ENCODE measurements around the gene DDX59.

DDX59 gene

DNA sequence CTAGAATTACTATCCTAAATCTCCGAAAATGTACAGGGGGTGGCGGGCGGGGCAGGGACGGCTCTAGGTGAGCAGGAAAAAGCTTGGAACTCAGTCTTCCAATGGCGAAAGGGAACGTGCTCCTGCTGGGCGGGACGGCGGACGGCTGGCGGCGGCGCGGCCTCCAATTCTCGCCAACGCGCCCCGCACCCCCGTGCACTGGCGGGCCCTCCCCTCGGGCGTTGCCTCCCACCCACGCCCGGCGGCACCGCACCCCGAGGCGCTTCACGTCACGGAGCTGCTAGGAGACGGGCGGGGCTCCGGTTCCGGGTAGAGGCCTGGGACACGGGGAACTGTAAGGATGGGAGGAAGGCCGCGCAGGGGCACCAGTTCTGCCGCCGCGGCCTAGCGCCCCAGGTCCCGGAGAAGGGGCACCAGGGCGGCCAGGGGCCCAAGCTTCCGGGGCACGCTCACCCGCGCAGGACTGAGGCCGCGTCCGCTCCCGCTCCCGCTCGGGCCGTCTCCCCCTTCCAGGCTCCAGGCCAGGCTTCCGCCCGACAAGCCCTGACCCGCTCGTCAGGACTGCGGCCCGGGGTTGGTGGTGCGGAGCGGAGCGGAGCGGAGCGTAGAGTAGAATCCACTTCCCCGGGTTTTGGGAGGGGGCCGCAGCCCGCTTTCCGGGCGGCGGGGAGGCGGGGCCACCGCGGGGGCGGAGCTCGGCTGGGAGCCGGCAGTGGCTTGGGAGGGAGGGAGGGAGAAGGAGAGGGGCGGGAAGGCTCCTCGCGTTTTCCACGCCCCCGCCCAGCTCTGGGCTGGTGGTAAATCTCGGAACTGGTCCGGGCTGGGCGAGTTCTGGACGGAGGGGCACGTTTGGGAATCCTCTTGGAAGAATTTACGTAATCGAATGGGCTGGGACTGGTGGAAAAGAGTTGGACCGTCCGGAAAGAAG lies at the start of gene DDX59:
Gene DDX59, minus strand, starts transcription at position 594 of the 928 bp plus-strand sequence. CDS start 3,167 bp downstream, outside the sequence.
- peak within 1 kb of the TSS; percentile 87 for H3K4me3 ChIP-seq (ENCODE audit: low read length)
- no peak for TF ChIP-seq ZNF274 (IDR thresholded peaks at IDR 0.05; ENCODE audit: low read depth, low read length)

- H3K4me3 ChIP-seq (ENCODE audit: low read length) = no peak overlapping the region
- no peak for TF ChIP-seq ZNF274 (IDR thresholded peaks at IDR 0.05; ENCODE audit: low read depth, low read length)
These were observed 44.9 kb upstream of the DDX59 start for GRCh38 chr1:200714504-200715187.

- no peak overlapping the region for H3K4me3 ChIP-seq (ENCODE audit: low read length)
- no peak for TF ChIP-seq ZNF274 (IDR thresholded peaks at IDR 0.05; ENCODE audit: low read depth, low read length)
These were observed 40.5 kb upstream of the DDX59 start for GRCh38 chr1:200710166-200710565.

- TF ChIP-seq ZNF274 (IDR thresholded peaks at IDR 0.05; ENCODE audit: low read depth, low read length) = no peak
- no peak overlapping the region for H3K4me3 ChIP-seq (ENCODE audit: low read length)
These were observed 39.1 kb upstream of the DDX59 start for GRCh38 chr1:200708769-200709168.

DNA sequence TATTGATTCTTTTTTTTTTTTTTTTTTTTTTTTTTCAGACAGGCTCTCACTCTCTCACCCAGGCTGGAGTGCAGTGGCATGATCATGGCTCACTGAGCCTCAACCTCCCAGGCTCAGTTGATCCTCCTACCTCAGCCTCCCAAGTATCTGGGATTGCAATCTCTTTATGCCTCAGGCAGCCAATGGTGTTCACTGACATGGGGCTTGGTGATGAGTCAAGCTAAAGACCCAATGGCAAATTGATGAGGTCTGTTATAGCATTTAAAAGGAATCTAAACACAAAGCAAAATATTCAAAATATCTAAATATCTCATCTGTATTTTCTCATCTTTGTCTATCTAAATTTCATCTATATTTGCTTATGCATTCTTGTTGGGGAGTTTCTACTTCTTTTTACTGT lies 38.5 kb upstream of the DDX59 start:
- no peak overlapping the region for H3K4me3 ChIP-seq (ENCODE audit: low read length)
- no peak for TF ChIP-seq ZNF274 (IDR thresholded peaks at IDR 0.05; ENCODE audit: low read depth, low read length)

- H3K4me3 ChIP-seq (ENCODE audit: low read length) = no peak overlapping the region
These were observed 37.4 kb upstream of the DDX59 start for GRCh38 chr1:200707116-200707515.

DNA sequence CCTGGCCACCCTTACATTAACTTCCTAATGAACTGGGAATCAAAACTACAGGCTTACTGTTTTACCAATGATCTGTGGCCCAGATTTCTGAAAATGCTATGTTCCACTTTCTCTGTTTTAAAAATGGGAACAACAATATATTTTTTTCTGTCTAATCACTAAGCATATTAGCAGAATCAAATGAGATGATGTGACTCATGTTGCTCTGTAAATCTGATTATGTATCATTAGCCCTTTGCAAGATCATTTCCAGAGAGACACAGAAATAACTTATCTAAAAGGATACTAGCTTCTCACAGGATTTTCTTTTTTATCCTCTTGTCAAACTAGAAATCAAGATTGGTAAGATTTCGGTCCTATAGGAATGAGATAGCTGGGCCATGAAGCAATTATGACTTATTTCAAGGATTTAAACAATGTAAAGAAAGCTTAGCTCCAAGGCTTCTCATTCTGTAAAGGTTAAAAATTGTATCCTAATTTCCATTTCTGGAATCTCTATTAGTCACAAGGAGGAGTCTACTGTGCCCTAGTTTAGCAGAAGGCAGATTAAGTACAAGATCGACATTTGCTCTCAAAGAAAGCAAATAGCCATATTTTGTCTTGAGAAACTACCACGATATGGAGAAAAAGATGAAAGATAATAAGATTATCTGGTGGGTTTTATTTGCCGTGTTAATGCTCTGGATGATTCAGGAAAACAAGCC lies 36.6 kb upstream of the DDX59 start:
- TF ChIP-seq ZNF274 (IDR thresholded peaks at IDR 0.05; ENCODE audit: low read depth, low read length) = no peak

More at GRCh38 chr1:200707116-200707515, 37.4 kb upstream of the DDX59 start:
- TF ChIP-seq ZNF274 (IDR thresholded peaks at IDR 0.05; ENCODE audit: low read depth, low read length) = no peak

GRCh38 chr1:200704986-200705500 lies 35.3 kb upstream of the DDX59 start:
- H3K4me3 ChIP-seq (ENCODE audit: low read length) = no peak overlapping the region
- no peak for TF ChIP-seq ZNF274 (IDR thresholded peaks at IDR 0.05; ENCODE audit: low read depth, low read length)

More for the DNA sequence above, 36.6 kb upstream of the DDX59 start:
- no peak overlapping the region for H3K4me3 ChIP-seq (ENCODE audit: low read length)

DNA sequence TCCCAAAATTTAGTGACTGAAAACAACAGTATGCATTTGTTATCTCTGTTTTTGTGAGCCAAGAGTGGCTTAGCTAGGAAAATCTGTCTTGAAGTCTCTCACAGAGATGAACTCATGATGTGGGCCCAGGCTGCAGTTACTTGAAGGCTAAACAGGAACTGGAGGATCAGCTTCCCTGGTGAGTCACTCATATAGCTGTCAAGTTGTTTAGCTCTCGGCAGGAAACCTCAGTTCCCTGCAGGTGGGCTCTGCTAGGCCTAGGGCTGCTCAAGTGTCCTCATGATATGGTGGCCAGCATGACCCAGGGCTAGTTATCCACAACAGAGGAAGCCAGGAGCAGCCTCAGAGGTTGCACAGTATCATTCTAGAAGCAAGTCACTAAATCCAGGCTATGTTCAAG lies 30.2 kb upstream of the DDX59 start:
- no peak overlapping the region for H3K4me3 ChIP-seq (ENCODE audit: low read length)
- TF ChIP-seq ZNF274 (IDR thresholded peaks at IDR 0.05; ENCODE audit: low read depth, low read length) = no peak

DNA sequence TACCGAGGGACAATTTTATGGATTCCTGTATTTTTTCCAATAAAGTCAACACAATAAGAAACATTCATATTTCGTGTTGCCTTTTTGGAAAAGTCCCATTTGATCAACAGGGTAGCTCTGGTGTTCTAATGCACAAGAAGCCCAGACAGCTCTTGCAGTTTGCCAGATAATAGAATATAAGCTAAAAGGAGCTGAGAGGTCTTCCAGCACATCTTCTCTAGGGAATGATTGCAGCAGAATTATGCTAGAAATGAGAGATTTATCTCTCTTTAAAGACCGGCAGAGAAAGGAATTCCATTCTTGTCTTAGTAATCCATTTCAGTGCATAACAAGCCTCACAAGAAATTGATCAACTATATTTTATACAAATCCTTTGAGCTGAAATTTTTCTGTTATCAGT lies 25.0 kb upstream of the DDX59 start:
- no peak overlapping the region for H3K4me3 ChIP-seq (ENCODE audit: low read length)
- no peak for TF ChIP-seq ZNF274 (IDR thresholded peaks at IDR 0.05; ENCODE audit: low read depth, low read length)

- H3K4me3 ChIP-seq (ENCODE audit: low read length) = no peak overlapping the region
- no peak for TF ChIP-seq ZNF274 (IDR thresholded peaks at IDR 0.05; ENCODE audit: low read depth, low read length)
These were observed 23.6 kb upstream of the DDX59 start for GRCh38 chr1:200693327-200693726.

GRCh38 chr1:200692316-200692715 lies 22.6 kb upstream of the DDX59 start:
- TF ChIP-seq ZNF274 (IDR thresholded peaks at IDR 0.05; ENCODE audit: low read depth, low read length) = no peak
- no peak overlapping the region for H3K4me3 ChIP-seq (ENCODE audit: low read length)

- no peak for TF ChIP-seq ZNF274 (IDR thresholded peaks at IDR 0.05; ENCODE audit: low read depth, low read length)
- H3K4me3 ChIP-seq (ENCODE audit: low read length) = no peak overlapping the region
These were observed 16.9 kb upstream of the DDX59 start for GRCh38 chr1:200686620-200687019.

DNA sequence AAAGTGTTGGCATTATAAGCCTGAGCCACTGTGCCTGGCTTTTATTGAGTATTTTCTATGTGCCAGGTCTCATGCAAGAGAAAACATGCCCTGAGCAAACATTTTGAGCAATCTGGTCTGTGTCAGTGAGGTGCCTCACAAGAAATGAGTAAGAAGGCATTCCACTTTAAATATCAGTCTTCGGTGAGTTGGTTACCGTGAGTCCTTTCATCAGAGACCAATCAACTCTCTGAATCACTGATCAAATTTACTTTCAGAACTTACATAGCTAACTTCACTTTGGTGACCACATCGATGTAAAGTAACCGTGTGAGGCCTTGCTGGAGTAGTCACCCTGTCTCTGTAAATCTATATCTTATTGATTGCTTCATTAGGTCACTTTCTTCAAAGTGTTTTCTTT lies 14.3 kb upstream of the DDX59 start:
- no peak overlapping the region for H3K4me3 ChIP-seq (ENCODE audit: low read length)
- TF ChIP-seq ZNF274 (IDR thresholded peaks at IDR 0.05; ENCODE audit: low read depth, low read length) = no peak

Measured in GM08714 (cell line).